CD4-positive, alpha-beta memory T cell (primary cell): ENCODE results near the gene ZNF697. TPM values are rescaled to one million over a fixed set of nuclear protein-coding genes. Genes with fewer than 3 reads are reported as not detected.
"Not testable (repeated sequence)": the region's sequence is repeated elsewhere in the genome, so short reads cannot be mapped to it uniquely, and the experiment has no call there.

Experiments used
- CTCF ChIA-PET: fragments of 350-600 bp; sonication (Branson Sonifier 250); formaldehyde crosslinking; loops from one replicate; lab custom pipeline; 2021; ENCODE audit warnings: inconsistent platforms; ENCODE audit not compliant: partially characterized antibody; lab: Charles Lee
- POLR2A ChIA-PET: fragments of 350-600 bp; sonication (Branson Sonifier 250); formaldehyde crosslinking; loops from one replicate; lab custom pipeline; 2021; ENCODE audit not compliant: partially characterized antibody; lab: Charles Lee
- DNase-seq, 5 donors: peaks; one replicate each; pipeline versions ENCODE4 v3.0.0 to v3.0.0-alpha.2; 2020 to 2022; ENCODE audit warnings: mixed read lengths in 1 of 5
- H3K27ac ChIP-seq: one replicate; pipeline ENCODE4 v1.7.0; 2013; ENCODE audit warnings: low read depth, low read length
- H3K27me3 ChIP-seq: 2 replicates; pipeline ENCODE4 v1.7.0; 2013; ENCODE audit warnings: mild to moderate bottlenecking, low read length, moderate library complexity; ENCODE audit not compliant: insufficient read depth
- H3K36me3 ChIP-seq: 2 replicates; pipeline ENCODE4 v1.7.0; 2013; ENCODE audit warnings: mild to moderate bottlenecking, low read length, moderate library complexity; ENCODE audit not compliant: insufficient read depth
- H3K4me1 ChIP-seq: 2 replicates; pipeline ENCODE4 v1.7.0; 2013; ENCODE audit warnings: mild to moderate bottlenecking, low read length, moderate library complexity; ENCODE audit not compliant: insufficient read depth
- H3K4me3 ChIP-seq, 2 donors: one replicate each; pipeline ENCODE4 v1.7.0; 2013; ENCODE audit warnings: low read length in 2 of 2, mild to moderate bottlenecking in 1 of 2
- H3K9me3 ChIP-seq, 2 donors: one replicate each; pipeline ENCODE4 v1.7.0; 2013; ENCODE audit warnings: low read length in 2 of 2, control low read depth in 1 of 2; ENCODE audit not compliant: control insufficient read depth in 1 of 2
- H3K27ac Mint-ChIP-seq, 7 donors: one replicate each; pipeline ENCODE4 v1.8.0; 2020 to 2021; ENCODE audit warnings: mixed read lengths in 7 of 7, mild to moderate bottlenecking in 6 of 7, inconsistent platforms in 3 of 7, moderate library complexity in 3 of 7
- H3K27me3 Mint-ChIP-seq, 2 donors: one replicate each; pipeline ENCODE4 v1.8.0; 2020 to 2021; ENCODE audit warnings: mixed read lengths in 2 of 2
- H3K36me3 Mint-ChIP-seq, 2 donors: one replicate each; pipeline ENCODE4 v1.8.0; 2020 to 2021; ENCODE audit warnings: mixed read lengths in 2 of 2, inconsistent platforms in 1 of 2, mild to moderate bottlenecking in 1 of 2
- H3K4me1 Mint-ChIP-seq, 4 donors: one replicate each; pipeline ENCODE4 v1.8.0; 2020 to 2021; ENCODE audit warnings: mixed read lengths in 4 of 4, mild to moderate bottlenecking in 1 of 4
- H3K4me3 Mint-ChIP-seq, 8 donors: one replicate each; pipeline ENCODE4 v1.8.0; 2020 to 2021; ENCODE audit warnings: mixed read lengths in 8 of 8, mild to moderate bottlenecking in 7 of 8, moderate library complexity in 6 of 8, inconsistent platforms in 3 of 8
- H3K9me3 Mint-ChIP-seq, 8 donors: one replicate each; pipeline ENCODE4 v1.8.0; 2020 to 2021; ENCODE audit warnings: mixed read lengths in 8 of 8, mild to moderate bottlenecking in 5 of 8, inconsistent platforms in 3 of 8, moderate library complexity in 1 of 8
- intact Hi-C: fragments of 100-400 bp; cut with micrococcal nuclease; formaldehyde crosslinking; loops from one replicate; pipeline ENCODE4 v1.15.1; 2023
- polyA plus RNA-seq, 2 donors: library from polyadenylated mRNA; unstranded; fragments of 300-500 nt; fragmentation: Illumina TruSeq; gene quantifications; one replicate each; pipeline ENCODE4 v1.2.3, GENCODE V29; 2021
- total RNA-seq, 2 experiments: library from RNA; stranded (reverse); gene quantifications; one replicate each; pipeline ENCODE4 v1.2.3, GENCODE V29; 2021

Gene ZNF697
- total and polyA plus RNA-seq, 4 experiments from 2014 or later, result 0.06 to 0.22 TPM; not detected in 2

DNA sequence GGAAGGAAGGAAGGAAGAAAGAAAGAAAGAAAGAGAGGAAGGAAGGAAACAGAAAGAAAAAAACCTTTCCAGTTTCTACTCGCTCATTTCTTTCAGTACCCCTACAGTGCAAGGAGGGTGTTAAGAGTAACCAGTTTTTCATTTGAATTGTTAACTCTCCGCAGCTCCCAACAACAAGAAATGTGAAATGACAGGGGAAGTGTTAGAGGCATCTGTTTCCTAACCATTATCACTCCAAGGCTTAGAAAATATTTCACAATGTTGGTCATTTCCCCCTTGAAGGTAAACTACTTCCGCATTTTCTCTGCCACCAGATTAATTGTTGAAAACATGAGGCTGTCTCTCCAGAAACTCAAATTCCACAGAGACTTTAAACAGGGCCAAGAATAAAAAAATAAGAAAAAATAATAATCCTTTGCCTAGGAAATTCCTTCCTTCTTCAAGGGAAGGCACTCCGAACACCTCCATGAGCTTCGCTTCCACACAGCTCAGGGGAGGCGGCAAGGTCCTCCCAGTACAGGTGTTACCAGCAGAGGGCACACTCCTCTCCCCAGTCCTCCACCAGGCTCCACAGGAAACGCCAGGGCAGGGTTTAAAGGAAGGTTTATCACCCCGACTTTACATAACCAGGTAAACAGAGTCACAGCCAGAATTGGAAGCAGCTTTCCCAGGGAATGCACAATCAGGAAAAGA is 78.0 kb downstream of the ZNF697 start:
- H3K4me3 ChIP-seq, H3K27me3 ChIP-seq, H3K4me1 Mint-ChIP-seq, H3K27ac ChIP-seq, H3K4me1 ChIP-seq, CTCF ChIA-PET, H3K4me3 Mint-ChIP-seq, H3K9me3 ChIP-seq, H3K36me3 ChIP-seq, H3K9me3 Mint-ChIP-seq, DNase-seq, intact Hi-C loops, H3K27ac Mint-ChIP-seq, POLR2A ChIA-PET, H3K36me3 Mint-ChIP-seq: not testable (repeated sequence)
- H3K27me3 Mint-ChIP-seq, result peaks cover 10 to 13% of the 10 kb centered on the region in 2 donors

Other genes starting within 250 kb of the ZNF697 start
- gene HSD3B2, start 233.1 kb downstream of the ZNF697 start, total RNA-seq, result not detected
- gene HSD3B2, start 233.1 kb downstream of the ZNF697 start, polyA plus RNA-seq, result not detected
- not detected for gene HSD3B1, start 141.1 kb downstream of the ZNF697 start, total RNA-seq
- gene HSD3B1, start 141.1 kb downstream of the ZNF697 start, polyA plus RNA-seq, result not detected
- 1 to 10 TPM; 1.5 to 3.1 TPM for gene PHGDH, start 63.7 kb upstream of the ZNF697 start, total RNA-seq
- 1 to 10 TPM; 2.7 to 2.8 TPM for gene PHGDH, start 63.7 kb upstream of the ZNF697 start, polyA plus RNA-seq
- not detected for gene HMGCS2, start 120.6 kb upstream of the ZNF697 start, total RNA-seq
- not detected for gene HMGCS2, start 120.6 kb upstream of the ZNF697 start, polyA plus RNA-seq
- gene REG4, start 163.2 kb upstream of the ZNF697 start, total RNA-seq, result under 1 TPM in 1 of 2 experiments, not detected in 1; 0.25 TPM
- under 1 TPM in 1 of 2 donors, not detected in 1; 0.18 TPM for gene REG4, start 163.2 kb upstream of the ZNF697 start, polyA plus RNA-seq
- not detected for gene ADAM30, start 248.2 kb upstream of the ZNF697 start, total RNA-seq
- not detected for gene ADAM30, start 248.2 kb upstream of the ZNF697 start, polyA plus RNA-seq